HepG2 (cell line): ENCODE results near the gene SKP2. TPM values are rescaled to one million over a fixed set of nuclear protein-coding genes. Genes with fewer than 3 reads are reported as not detected.

ENCODE experiments used
- ATAC-seq: fragments of 200-7000 bp; cut with Tn5 transposase; 3 replicates; pipeline ENCODE4 v1.9.1; 2020; ENCODE audit warnings: mild to moderate bottlenecking, moderate library complexity
- BruUV-seq: library from RNA; stranded (reverse); fragments of 400-500 nt; replicated peaks from 2 replicates; lab custom pipeline; 2021; lab: Mats Ljungman, UMichigan
- CTCF ChIA-PET: fragments of 300-600 bp; formaldehyde crosslinking; extraction: SDS; loops from one replicate; lab custom pipeline; 2021; ENCODE audit warnings: low total read pairs, inconsistent platforms, low intra/inter-chr PET ratio; lab: Yijun Ruan, JAX
- POLR2A ChIA-PET: fragments of 350-600 bp; sonication (Branson Sonifier 250); formaldehyde crosslinking; loops from one replicate; lab custom pipeline; 2020; ENCODE audit warnings: antibody characterized with exemption, inconsistent platforms; lab: Yijun Ruan, JAX
- DNase-seq: peaks from one replicate; pipeline ENCODE4 v3.0.0-alpha.2; 2015; ENCODE audit warnings: low spot score
- FAIRE-seq: peaks from 3 replicates; lab custom pipeline; 2011; peaks lifted over from hg19 to GRCh38; lab: Jason Lieb, UNC
- H2AFZ ChIP-seq: one replicate; pipeline ENCODE4 v1.6.1; 2011; ENCODE audit warnings: low read length, inconsistent platforms
- H3K27ac ChIP-seq: fragments of 300-600 bp; 3 replicates; pipeline ENCODE4 v1.8.0; 2011; ENCODE audit warnings: mixed run types, mild to moderate bottlenecking, mixed read lengths, low read length, inconsistent platforms; ENCODE audit not compliant: insufficient read depth; ENCODE audit errors: extremely low read length
- H3K27me3 ChIP-seq, 2 experiments: fragments of 200-600 bp in 1 of 2; 2 replicates in 1 of 2; 3 replicates in 1 of 2; pipeline versions ENCODE4 v1.6.0 to v1.8.0; 2011; ENCODE audit warnings: low read length in 2 of 2, mild to moderate bottlenecking in 2 of 2, moderate library complexity in 2 of 2, inconsistent platforms in 1 of 2; ENCODE audit not compliant: insufficient read depth in 2 of 2, control insufficient read depth in 1 of 2
- H3K36me3 ChIP-seq, 2 experiments: fragments of 200-600 bp in 1 of 2; replicated peaks in 1 of 2; 2 replicates in 1 of 2; 3 replicates in 1 of 2; pipeline versions ENCODE4 v1.5.1 to v1.8.0; 2011; ENCODE audit warnings: low read length in 2 of 2, inconsistent platforms in 1 of 2; ENCODE audit not compliant: insufficient read depth in 2 of 2, control insufficient read depth in 1 of 2
- H3K4me1 ChIP-seq: 2 replicates; pipeline ENCODE4 v1.5.1; 2012; ENCODE audit warnings: low read length, inconsistent platforms; ENCODE audit not compliant: insufficient read depth
- H3K4me2 ChIP-seq: 2 replicates; pipeline ENCODE4 v1.6.0; 2011; ENCODE audit warnings: low read depth, low read length, inconsistent platforms
- H3K4me3 ChIP-seq, 3 experiments: fragments of 200-600 bp in 1 of 3; sonication (generic), shearing (Covaris generic) in 1 of 3; replicated peaks in 1 of 3; 2 replicates each; pipeline ENCODE4 v1.5.1; 2011 to 2016; ENCODE audit warnings: low read length in 3 of 3, inconsistent platforms in 2 of 3, low read depth in 2 of 3, mild to moderate bottlenecking in 2 of 3, control low read depth in 1 of 3, mixed read lengths in 1 of 3; ENCODE audit not compliant: insufficient read depth in 1 of 3
- H3K79me2 ChIP-seq: one replicate; pipeline ENCODE4 v1.6.1; 2011; ENCODE audit warnings: low read length, inconsistent platforms; ENCODE audit not compliant: insufficient read depth
- H3K9ac ChIP-seq: 2 replicates; pipeline ENCODE4 v1.6.0; 2011; ENCODE audit warnings: mild to moderate bottlenecking, low read depth, low read length, inconsistent platforms; ENCODE audit not compliant: insufficient read depth
- H3K9me3 ChIP-seq: 2 replicates; pipeline ENCODE4 v1.5.1; 2012; ENCODE audit warnings: mild to moderate bottlenecking, low read length
- H4K20me1 ChIP-seq: 2 replicates; pipeline ENCODE4 v1.6.0; 2011; ENCODE audit warnings: inconsistent platforms, mild to moderate bottlenecking, low read length, moderate library complexity; ENCODE audit not compliant: insufficient read depth
- ATAD3A ChIP-seq: sonication (generic); formaldehyde crosslinking; IDR thresholded peaks from 2 replicates; pipeline ENCODE4 v1.4.0; 2020; ENCODE audit warnings: missing genetic modification reagents
- HOXD1 ChIP-seq: sonication (generic); formaldehyde crosslinking; IDR thresholded peaks from 2 replicates; pipeline ENCODE4 v1.5.0; 2020; ENCODE audit warnings: missing genetic modification reagents
- KLF12 ChIP-seq: sonication (generic); formaldehyde crosslinking; IDR thresholded peaks from 2 replicates; pipeline ENCODE4 v1.4.0; 2020; ENCODE audit warnings: missing genetic modification reagents, borderline replicate concordance
- MXD4 ChIP-seq: IDR thresholded peaks from 2 replicates; pipeline ENCODE4 v1.6.1; 2016; ENCODE audit warnings: mild to moderate bottlenecking, missing biosample characterization, missing genetic modification reagents
- MZF1 ChIP-seq: sonication (generic); formaldehyde crosslinking; IDR thresholded peaks from 2 replicates; pipeline ENCODE4 v1.8.1; 2023; ENCODE audit warnings: mild to moderate bottlenecking, missing genetic modification reagents, borderline replicate concordance
- PHF5A ChIP-seq: IDR thresholded peaks from one replicate; pipeline ENCODE4 v1.6.1; 2018; ENCODE audit warnings: low read depth, missing genetic modification reagents; ENCODE audit not compliant: unreplicated experiment
- POLR2G ChIP-seq: fragments of 200-400 bp; formaldehyde crosslinking; IDR thresholded peaks from 2 replicates; pipeline ENCODE4 v1.6.1; 2018; ENCODE audit warnings: mild to moderate bottlenecking, low read depth, low read length, moderate library complexity
- SETDB1 ChIP-seq: sonication (generic); formaldehyde crosslinking; IDR thresholded peaks from 2 replicates; pipeline ENCODE4 v1.5.1; 2020; ENCODE audit warnings: missing genetic modification reagents, mild to moderate bottlenecking, borderline replicate concordance
- SMYD3 ChIP-seq: sonication (generic); formaldehyde crosslinking; IDR thresholded peaks from 2 replicates; pipeline ENCODE4 v1.8.1; 2023; ENCODE audit warnings: mild to moderate bottlenecking, missing genetic modification reagents
- TRIM22 ChIP-seq: fragments of 450-650 bp; IDR thresholded peaks from 2 replicates; pipeline ENCODE4 v1.6.1; 2017
- ZNF274 ChIP-seq: sonication (generic); formaldehyde crosslinking; IDR thresholded peaks from 2 replicates; pipeline ENCODE4 v1.5.1; 2020; ENCODE audit warnings: mild to moderate bottlenecking, missing genetic modification reagents
- ZNF510 ChIP-seq: sonication (generic); formaldehyde crosslinking; IDR thresholded peaks from 2 replicates; pipeline ENCODE4 v1.4.0; 2020; ENCODE audit warnings: low read depth, mild to moderate bottlenecking, missing genetic modification reagents
- ZNF605 ChIP-seq: sonication (generic); formaldehyde crosslinking; IDR thresholded peaks from 2 replicates; pipeline ENCODE4 v1.8.0; 2022; ENCODE audit warnings: mild to moderate bottlenecking, missing genetic modification reagents
- ZNF670 ChIP-seq: sonication (generic); formaldehyde crosslinking; IDR thresholded peaks from 2 replicates; pipeline ENCODE4 v1.8.0; 2022; ENCODE audit warnings: mild to moderate bottlenecking, missing genetic modification reagents, borderline replicate concordance
- WGBS: methylation state at CpG from one replicate; pipeline ENCODE4 v1.1.6; 2017; ENCODE audit warnings: low lambda C conversion rate; 5-methylcytosine and 5-hydroxymethylcytosine counted together
- in situ Hi-C: cut with HindIII; loops from 2 replicates; pipeline ENCODE4 v1.10.0; 2017; ENCODE audit warnings: low pct_unique_long_range_greater_than_20kb; ENCODE audit not compliant: extremely low pct_ligation_motif_present
- intact Hi-C: fragments of 100-400 bp; cut with micrococcal nuclease; formaldehyde crosslinking; loops from one replicate; pipeline ENCODE4 v1.10.0; 2022; ENCODE audit not compliant: unreplicated experiment
- polyA plus RNA-seq, 8 experiments: library from polyadenylated mRNA; depleted of rRNA in 3 of 8; stranded (reverse) in 7 of 8; unstranded in 1 of 8; fragments of >200 nt; fragmentation: Illumina TruSeq in 4 of 8; extraction: Trizol in 4 of 8; gene quantifications; 2 replicates each; pipeline versions ENCODE4 v1.2.1 to v1.2.3, GENCODE V29; 2011 to 2016; ENCODE audit warnings: low read depth in 4 of 8, missing spikeins in 1 of 8, mixed read lengths in 1 of 8; ENCODE audit not compliant: insufficient read depth in 1 of 8
- total RNA-seq, 5 experiments: library from RNA; depleted of rRNA; stranded (reverse); fragments of >200 nt; fragmentation: Illumina TruSeq; extraction: Trizol; gene quantifications; 2 replicates each; pipeline ENCODE4 v1.2.3, GENCODE V29; 2016; ENCODE audit warnings: low read depth in 1 of 5
- TF ChIP-seq, protein P1 (sequence below): sonication (generic); formaldehyde crosslinking; IDR thresholded peaks from 2 replicates; pipeline ENCODE4 v1.4.0; 2020; ENCODE audit warnings: mild to moderate bottlenecking, low read depth, missing genetic modification reagents
- TF ChIP-seq, protein P2 (sequence below): sonication (generic); formaldehyde crosslinking; IDR thresholded peaks from 2 replicates; pipeline ENCODE4 v1.5.1; 2020; ENCODE audit warnings: mild to moderate bottlenecking, moderate library complexity, missing genetic modification reagents

SKP2 gene
- total and polyA plus RNA-seq, 2 of the 13 experiments (the other 11 are each of a cell fraction or from before 2014, with no cell fraction given): 29.6 to 84.1 TPM

- TF ChIP-seq MZF1 (CRISPR knock-in tag): no peak
Observed at GRCh38 chr5:36205329-36205728, 53.4 kb downstream of the SKP2 start (continued).

GRCh38 chr5:36206913-36207312 is 55.0 kb downstream of the SKP2 start:
- H3K9ac ChIP-seq: no peak overlapping the region
- no peaks in the 10 kb centered on the region for H3K27me3 ChIP-seq
- no TSS peak for BruUV-seq
- H3K4me3 ChIP-seq: no peak overlapping the region
- in situ Hi-C loops: no loop called here
- H4K20me1 ChIP-seq: no peaks in the 10 kb centered on the region
- no peak for TF ChIP-seq ZNF510 (CRISPR knock-in tag)
- no peak for TF ChIP-seq SETDB1 (CRISPR knock-in tag)
- TF ChIP-seq MXD4 (CRISPR knock-in tag): no peak
- TF ChIP-seq KLF12: no peak
- no peak for TF ChIP-seq ATAD3A
- TF ChIP-seq, all 625 proteins: peak for 0
- FAIRE-seq (no peak), DNase-seq (no peak), ATAC-seq (no peak)
- Histone ChIP-seq H3K4me2 (no peak overlapping the region), H3K36me3 (peaks cover 4 to 33% of the 10 kb centered on the region in 2 experiments), H3K79me2 (no peaks in the 10 kb centered on the region), H3K9me3 (no peaks in the 10 kb centered on the region), H3K27ac (no peak overlapping the region), H3K4me1 (no peaks in the 10 kb centered on the region), H2AFZ (no peak overlapping the region)
- CTCF ChIA-PET: no interaction called here
- intact Hi-C loops: no loop called here
- POLR2A ChIA-PET: no interaction called here

GRCh38 chr5:36208786-36209185 is 56.9 kb downstream of the SKP2 start:
- Histone ChIP-seq H3K27ac (no peak overlapping the region), H3K4me1 (no peaks in the 10 kb centered on the region), H3K4me3 (no peak overlapping the region), H3K9me3 (no peaks in the 10 kb centered on the region), H4K20me1 (no peaks in the 10 kb centered on the region; the same call in 1 of the 2 replicates), H3K9ac (no peak overlapping the region), H3K27me3 (no peaks in the 10 kb centered on the region), H3K79me2 (no peaks in the 10 kb centered on the region), H3K4me2 (no peak overlapping the region), H2AFZ (no peak overlapping the region), H3K36me3 (peaks cover 6 to 39% of the 10 kb centered on the region in 2 experiments)
- intact Hi-C loops: no loop called here
- ChIA-PET CTCF (no interaction called here), POLR2A (no interaction called here)
- no peak for DNase-seq
- FAIRE-seq: no peak
- in situ Hi-C loops: no loop called here
- no peak for ATAC-seq
- 100% methylated on average over 2 of the region's 2 CpGs for WGBS
- BruUV-seq: no TSS peak
- no peak for TF ChIP-seq POLR2G
- TF ChIP-seq, protein P1, sequence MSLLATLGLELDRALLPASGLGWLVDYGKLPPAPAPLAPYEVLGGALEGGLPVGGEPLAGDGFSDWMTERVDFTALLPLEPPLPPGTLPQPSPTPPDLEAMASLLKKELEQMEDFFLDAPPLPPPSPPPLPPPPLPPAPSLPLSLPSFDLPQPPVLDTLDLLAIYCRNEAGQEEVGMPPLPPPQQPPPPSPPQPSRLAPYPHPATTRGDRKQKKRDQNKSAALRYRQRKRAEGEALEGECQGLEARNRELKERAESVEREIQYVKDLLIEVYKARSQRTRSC (CRISPR knock-in tag): no peak
- TF ChIP-seq ZNF605: no peak
- TF ChIP-seq, protein P2, sequence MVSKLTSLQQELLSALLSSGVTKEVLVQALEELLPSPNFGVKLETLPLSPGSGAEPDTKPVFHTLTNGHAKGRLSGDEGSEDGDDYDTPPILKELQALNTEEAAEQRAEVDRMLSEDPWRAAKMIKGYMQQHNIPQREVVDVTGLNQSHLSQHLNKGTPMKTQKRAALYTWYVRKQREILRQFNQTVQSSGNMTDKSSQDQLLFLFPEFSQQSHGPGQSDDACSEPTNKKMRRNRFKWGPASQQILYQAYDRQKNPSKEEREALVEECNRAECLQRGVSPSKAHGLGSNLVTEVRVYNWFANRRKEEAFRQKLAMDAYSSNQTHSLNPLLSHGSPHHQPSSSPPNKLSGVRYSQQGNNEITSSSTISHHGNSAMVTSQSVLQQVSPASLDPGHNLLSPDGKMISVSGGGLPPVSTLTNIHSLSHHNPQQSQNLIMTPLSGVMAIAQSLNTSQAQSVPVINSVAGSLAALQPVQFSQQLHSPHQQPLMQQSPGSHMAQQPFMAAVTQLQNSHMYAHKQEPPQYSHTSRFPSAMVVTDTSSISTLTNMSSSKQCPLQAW (CRISPR knock-in tag): no peak
- TF ChIP-seq ZNF274: no peak
- TF ChIP-seq HOXD1: no peak
- no peak for TF ChIP-seq PHF5A (CRISPR knock-in tag)
- no peak for TF ChIP-seq TRIM22
- TF ChIP-seq SMYD3 (CRISPR knock-in tag): no peak
- TF ChIP-seq ZNF670 (CRISPR knock-in tag): no peak
